ENCODE measurements around the gene KMT2B.

The KMT2B gene

GRCh38 chr19:35756377-35757230, 38.8 kb downstream of the KMT2B start, which contains the start of gene HSPB6:
HSPB6 (minus strand) TSS chr19:35757029; CDS start chr19:35757008, 21 bp downstream.
- Histone ChIP-seq H3K14ac (ENCODE audit: low read length in 2 of 2) (peak within 1 kb of the TSS; percentile 59 to 99), H2BK15ac (ENCODE audit: low read depth, poor library complexity, severe bottlenecking) (peak within 1 kb of the TSS; percentile 95), H2AFZ (ENCODE audit: low read depth, low read length) (no peak within 1 kb of the TSS), H3K4ac (ENCODE audit: low read depth in 1 of 2, low read length in 2 of 2) (peak within 1 kb of the TSS; percentile 99 to 100), H3K4me3 (ENCODE audit: insufficient read depth in 1 of 2, low read depth in 1 of 2, low read length in 2 of 2) (peak within 1 kb of the TSS; percentile 11 to 99), H3K27me3 (ENCODE audit: control insufficient read depth in 1 of 2, insufficient read depth in 1 of 2, low read length in 2 of 2) (no peaks in the 10 kb centered on the region), H3K27ac (ENCODE audit: low read length, poor library complexity, severe bottlenecking) (peak within 1 kb of the TSS; percentile 93), H3K79me1 (replicated peaks; ENCODE audit: low read length, poor library complexity, severe bottlenecking) (peaks cover 36% of the 10 kb centered on the region), H3K36me3 (ENCODE audit: control insufficient read depth in 1 of 2, insufficient read depth in 2 of 2, low read depth in 1 of 2, low read length in 2 of 2) (peaks cover 48 to 66% of the 10 kb centered on the region in 2 experiments), H2BK120ac (ENCODE audit: low read depth, low read length) (peak within 1 kb of the TSS; percentile 96), H3K23ac (ENCODE audit: low read length in 2 of 2) (peak within 1 kb of the TSS; percentile 49 to 54), H3K9me3 (ENCODE audit: control insufficient read depth, low read length) (no peaks in the 10 kb centered on the region), H4K91ac (ENCODE audit: low read length) (peak within 1 kb of the TSS; percentile 100), H4K8ac (ENCODE audit: low read length) (peak within 1 kb of the TSS; percentile 93), H2BK12ac (ENCODE audit: low read length in 2 of 2) (peak within 1 kb of the TSS; percentile 69 to 87), H3K4me2 (ENCODE audit: low read length, poor library complexity, severe bottlenecking) (peak within 1 kb of the TSS; percentile 63), H2AK5ac (ENCODE audit: low read length, severe bottlenecking) (peak within 1 kb of the TSS; percentile 69), H3K9ac (ENCODE audit: low read length) (peak within 1 kb of the TSS; percentile 99), H3K18ac (ENCODE audit: low read depth in 1 of 2, low read length in 2 of 2) (peak within 1 kb of the TSS; percentile 100), H2BK5ac (ENCODE audit: low read depth, low read length, poor library complexity, severe bottlenecking) (peak within 1 kb of the TSS; percentile 87), H3K4me1 (ENCODE audit: control insufficient read depth, insufficient read depth, low read depth, low read length) (peaks cover 38% of the 10 kb centered on the region)
- DNase-seq: peak; percentile 73
- 12% methylated on average over 51 of the region's 52 CpGs for WGBS

GRCh38 chr19:35757231-35757748, 39.5 kb downstream of the KMT2B start:
- H2AK5ac ChIP-seq (ENCODE audit: low read length, severe bottlenecking): peak overlapping the region; percentile 69
- H2BK15ac ChIP-seq (ENCODE audit: low read depth, poor library complexity, severe bottlenecking): peak overlapping the region; percentile 80
- peaks cover 37% of the 10 kb centered on the region for H3K79me1 ChIP-seq (replicated peaks; ENCODE audit: low read length, poor library complexity, severe bottlenecking)
- peaks cover 50 to 68% of the 10 kb centered on the region in 2 experiments for H3K36me3 ChIP-seq (ENCODE audit: control insufficient read depth in 1 of 2, insufficient read depth in 2 of 2, low read depth in 1 of 2, low read length in 2 of 2)
- peak overlapping the region; percentile 100 for H3K18ac ChIP-seq (ENCODE audit: low read depth in 1 of 2, low read length in 2 of 2)
- peaks cover 38% of the 10 kb centered on the region for H3K4me1 ChIP-seq (ENCODE audit: control insufficient read depth, insufficient read depth, low read depth, low read length)
- H3K27me3 ChIP-seq (ENCODE audit: control insufficient read depth in 1 of 2, insufficient read depth in 1 of 2, low read length in 2 of 2): no peaks in the 10 kb centered on the region
- peak; percentile 99 for DNase-seq
- H2AFZ ChIP-seq (ENCODE audit: low read depth, low read length): no peak overlapping the region
- peak overlapping the region; percentile 87 for H2BK5ac ChIP-seq (ENCODE audit: low read depth, low read length, poor library complexity, severe bottlenecking)
- peak overlapping the region in 1 of 2 experiments; percentile 69 for H2BK12ac ChIP-seq (ENCODE audit: low read length in 2 of 2)
- H3K27ac ChIP-seq (ENCODE audit: low read length, poor library complexity, severe bottlenecking): peak overlapping the region; percentile 93
- H3K4ac ChIP-seq (ENCODE audit: low read depth in 1 of 2, low read length in 2 of 2): peak overlapping the region; percentile 99 to 100
- H2BK120ac ChIP-seq (ENCODE audit: low read depth, low read length): peak overlapping the region; percentile 96
- no peak overlapping the region for H3K23ac ChIP-seq (ENCODE audit: low read length in 2 of 2)
- peak overlapping the region; percentile 63 for H3K4me2 ChIP-seq (ENCODE audit: low read length, poor library complexity, severe bottlenecking)
- 2% methylated on average over 18 of the region's 19 CpGs for WGBS
- H3K9me3 ChIP-seq (ENCODE audit: control insufficient read depth, low read length): no peaks in the 10 kb centered on the region
- peak overlapping the region; percentile 99 for H3K9ac ChIP-seq (ENCODE audit: low read length)
- H3K4me3 ChIP-seq (ENCODE audit: insufficient read depth in 1 of 2, low read depth in 1 of 2, low read length in 2 of 2): peak overlapping the region in 1 of 2 experiments; percentile 99
- H4K91ac ChIP-seq (ENCODE audit: low read length): peak overlapping the region; percentile 100
- H4K8ac ChIP-seq (ENCODE audit: low read length): peak overlapping the region; percentile 93
- H3K14ac ChIP-seq (ENCODE audit: low read length in 2 of 2): no peak overlapping the region

- Histone ChIP-seq H2BK5ac (ENCODE audit: low read depth, low read length, poor library complexity, severe bottlenecking) (peak within 1 kb of the TSS; percentile 87), H3K23ac (ENCODE audit: low read length in 2 of 2) (peak within 1 kb of the TSS in 1 of 2 experiments; percentile 81), H3K9ac (ENCODE audit: low read length) (peak within 1 kb of the TSS; percentile 99), H2AK5ac (ENCODE audit: low read length, severe bottlenecking) (peak within 1 kb of the TSS; percentile 79), H3K9me3 (ENCODE audit: control insufficient read depth, low read length) (no peaks in the 10 kb centered on the region), H2BK12ac (ENCODE audit: low read length in 2 of 2) (peak within 1 kb of the TSS; percentile 23 to 69), H3K14ac (ENCODE audit: low read length in 2 of 2) (peak within 1 kb of the TSS in 1 of 2 experiments; percentile 93), H3K4me1 (ENCODE audit: control insufficient read depth, insufficient read depth, low read depth, low read length) (peaks cover 38% of the 10 kb centered on the region), H3K4me2 (ENCODE audit: low read length, poor library complexity, severe bottlenecking) (peak within 1 kb of the TSS; percentile 83), H2AFZ (ENCODE audit: low read depth, low read length) (peak within 1 kb of the TSS; percentile 43), H2BK15ac (ENCODE audit: low read depth, poor library complexity, severe bottlenecking) (peak within 1 kb of the TSS; percentile 98), H4K8ac (ENCODE audit: low read length) (peak within 1 kb of the TSS; percentile 99), H3K27ac (ENCODE audit: low read length, poor library complexity, severe bottlenecking) (peak within 1 kb of the TSS; percentile 97), H3K4me3 (ENCODE audit: insufficient read depth in 1 of 2, low read depth in 1 of 2, low read length in 2 of 2) (peak within 1 kb of the TSS; percentile 97 to 99), H3K4ac (ENCODE audit: low read depth in 1 of 2, low read length in 2 of 2) (peak within 1 kb of the TSS; percentile 99 to 100), H3K79me1 (replicated peaks; ENCODE audit: low read length, poor library complexity, severe bottlenecking) (peaks cover 32% of the 10 kb centered on the region), H2BK120ac (ENCODE audit: low read depth, low read length) (peak within 1 kb of the TSS; percentile 96), H3K36me3 (ENCODE audit: control insufficient read depth in 1 of 2, insufficient read depth in 2 of 2, low read depth in 1 of 2, low read length in 2 of 2) (peaks cover 45 to 61% of the 10 kb centered on the region in 2 experiments), H3K27me3 (ENCODE audit: control insufficient read depth in 1 of 2, insufficient read depth in 1 of 2, low read length in 2 of 2) (no peaks in the 10 kb centered on the region), H3K18ac (ENCODE audit: low read depth in 1 of 2, low read length in 2 of 2) (peak within 1 kb of the TSS; percentile 100), H4K91ac (ENCODE audit: low read length) (peak within 1 kb of the TSS; percentile 100)
- WGBS: under 1% methylated on average over 52 of the region's 53 CpGs
- peak; percentile 100 for DNase-seq
Observed at GRCh38 chr19:35757749-35758608, 40.2 kb downstream of the KMT2B start, which contains the start of gene PROSER3. PROSER3 (plus strand) TSS chr19:35758176; CDS start chr19:35758216, 40 bp downstream.

Data from mesenchymal stem cell (in vitro differentiated cells and primary cell).